A673 (cell line): ENCODE data around the gene MEP1A. TPM values are rescaled to one million over a fixed set of nuclear protein-coding genes. Genes with fewer than 3 reads are reported as not detected.

Experiments
- BruUV-seq: library from RNA; stranded (reverse); fragments of 400-500 nt; replicated peaks from 2 replicates; lab custom pipeline; 2021; lab: Mats Ljungman, UMichigan
- CTCF ChIA-PET: fragments of 300-600 bp; sonication (Branson Sonifier 250); formaldehyde crosslinking; loops from one replicate; lab custom pipeline; 2022; ENCODE audit warnings: antibody characterized with exemption; lab: Charles Lee
- POLR2A ChIA-PET: fragments of 300-600 bp; sonication (Branson Sonifier 250); formaldehyde crosslinking; loops from one replicate; lab custom pipeline; 2022; ENCODE audit warnings: antibody characterized with exemption; ENCODE audit not compliant: low non-redundant PET; lab: Charles Lee
- DNase-seq: peaks from one replicate; pipeline ENCODE4 v3.0.0-alpha.2; 2015; ENCODE audit warnings: low spot score
- H3K27ac ChIP-seq: fragments of 200-600 bp; sonication (generic); 2 replicates; pipeline ENCODE4 v1.5.1; 2016; ENCODE audit warnings: mixed run types, low read depth, mild to moderate bottlenecking, mixed read lengths, antibody characterized with exemption, low read length; ENCODE audit not compliant: poor library complexity, severe bottlenecking
- H3K27me3 ChIP-seq: fragments of 200-600 bp; sonication (generic); replicated peaks from 2 replicates; pipeline ENCODE4 v1.6.1; 2017; ENCODE audit warnings: mixed run types, low read depth, mild to moderate bottlenecking, mixed read lengths, antibody characterized with exemption, low read length; ENCODE audit not compliant: insufficient read depth, poor library complexity
- H3K36me3 ChIP-seq: fragments of 200-600 bp; sonication (generic); 2 replicates; pipeline ENCODE4 v1.6.1; 2016; ENCODE audit warnings: mixed run types, mild to moderate bottlenecking, mixed read lengths, antibody characterized with exemption, low read length; ENCODE audit not compliant: insufficient read depth, poor library complexity, severe bottlenecking
- H3K4me1 ChIP-seq: fragments of 200-600 bp; sonication (generic); 2 replicates; pipeline ENCODE4 v1.6.1; 2017; ENCODE audit warnings: mixed run types, mild to moderate bottlenecking, mixed read lengths, antibody characterized with exemption, low read length; ENCODE audit not compliant: insufficient read depth, poor library complexity, severe bottlenecking
- H3K4me3 ChIP-seq: fragments of 200-600 bp; sonication (generic); 2 replicates; pipeline ENCODE4 v1.5.1; 2016; ENCODE audit warnings: low read depth, mixed run types, mild to moderate bottlenecking, mixed read lengths, low read length; ENCODE audit not compliant: poor library complexity, severe bottlenecking
- H3K9me3 ChIP-seq: fragments of 200-600 bp; sonication (generic); 2 replicates; pipeline ENCODE4 v1.6.1; 2016; ENCODE audit warnings: mixed run types, low read depth, mild to moderate bottlenecking, mixed read lengths, antibody characterized with exemption, low read length; ENCODE audit not compliant: poor library complexity, severe bottlenecking
- CTCF ChIP-seq: fragments of 300-800, 200-600 bp; sonication (generic); conservative IDR thresholded peaks from 2 replicates; pipeline ENCODE4 v1.5.1; 2017; ENCODE audit warnings: low read depth, mild to moderate bottlenecking, antibody characterized with exemption, low read length, moderate library complexity, mixed read lengths
- EZH2 ChIP-seq: fragments of 200-600 bp; sonication (generic); IDR thresholded peaks from 2 replicates; pipeline ENCODE4 v1.6.1; 2017; ENCODE audit warnings: borderline replicate concordance, low read depth, mild to moderate bottlenecking, mixed read lengths, antibody characterized with exemption, low read length; ENCODE audit not compliant: poor library complexity, severe bottlenecking
- intact Hi-C: fragments of 100-400 bp; cut with micrococcal nuclease; formaldehyde crosslinking; loops from one replicate; pipeline ENCODE4 v1.10.0; 2022; ENCODE audit not compliant: unreplicated experiment
- total RNA-seq: library from RNA; stranded (reverse); gene quantifications from 2 replicates; pipeline ENCODE4 v1.2.3, GENCODE V29; 2021

MEP1A gene
- total RNA-seq, 1 experiment from 2014 or later, result not detected

GRCh38 chr6:46749731-46750130, 43.5 kb upstream of the MEP1A start:
- CTCF ChIA-PET, result no interaction called here

GRCh38 chr6:46751658-46752057, 41.5 kb upstream of the MEP1A start:
- no TSS peak for BruUV-seq
- Histone ChIP-seq H3K4me3 (no peak overlapping the region), H3K27me3 (peaks cover 20% of the 10 kb centered on the region), H3K4me1 (no peaks in the 10 kb centered on the region), H3K9me3 (no peaks in the 10 kb centered on the region), H3K36me3 (no peaks in the 10 kb centered on the region), H3K27ac (no peak overlapping the region)
- ChIA-PET CTCF (no interaction called here), POLR2A (no interaction called here)
- DNase-seq, result no peak
- no peak for TF ChIP-seq CTCF
- TF ChIP-seq EZH2, result no peak
- intact Hi-C loops, result no loop called here

More at GRCh38 chr6:46749731-46750130, 43.5 kb upstream of the MEP1A start:
- Histone ChIP-seq H3K9me3 (no peaks in the 10 kb centered on the region), H3K36me3 (no peaks in the 10 kb centered on the region), H3K27ac (no peak overlapping the region), H3K4me3 (no peak overlapping the region), H3K27me3 (peaks cover 13% of the 10 kb centered on the region), H3K4me1 (no peaks in the 10 kb centered on the region)
- no peak for TF ChIP-seq EZH2
- TF ChIP-seq CTCF, result no peak
- intact Hi-C loops, result no loop called here
- BruUV-seq, result no TSS peak
- POLR2A ChIA-PET, result no interaction called here
- DNase-seq, result no peak

DNA sequence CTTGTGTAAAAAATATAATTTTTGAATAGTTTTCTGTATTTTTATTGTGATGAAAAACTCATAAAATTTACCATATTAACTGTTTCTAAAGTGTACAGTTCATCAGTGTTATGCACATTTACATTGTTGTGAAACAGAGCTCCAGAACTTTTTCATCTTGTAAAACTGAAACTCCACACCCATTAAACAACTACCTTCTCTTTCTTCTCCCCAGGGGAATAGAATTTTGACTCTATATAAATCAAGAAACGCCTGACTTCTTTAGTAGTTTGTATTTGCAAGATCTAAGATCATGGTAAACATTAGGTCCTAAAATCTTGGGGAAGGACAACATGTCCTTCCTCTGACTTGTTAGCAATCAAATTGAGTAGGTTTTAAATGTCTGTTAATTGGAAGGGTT, 37.3 kb upstream of the MEP1A start:
- no TSS peak for BruUV-seq
- intact Hi-C loops, result no loop called here

More for the DNA sequence above, 37.3 kb upstream of the MEP1A start:
- H3K4me3 ChIP-seq, result no peak overlapping the region
- no peak for DNase-seq
- no peak overlapping the region for H3K27ac ChIP-seq
- peaks cover 20% of the 10 kb centered on the region for H3K27me3 ChIP-seq
- CTCF ChIA-PET, result no interaction called here
- no peaks in the 10 kb centered on the region for H3K36me3 ChIP-seq
- no peaks in the 10 kb centered on the region for H3K4me1 ChIP-seq
- TF ChIP-seq EZH2, result no peak
- no peak for TF ChIP-seq CTCF
- POLR2A ChIA-PET, result no interaction called here
- H3K9me3 ChIP-seq, result no peaks in the 10 kb centered on the region
